Esophagus muscularis mucosa (tissue), 4 donors: ENCODE data around the gene KLHL6. TPM values are rescaled to one million over a fixed set of nuclear protein-coding genes. Genes with fewer than 3 reads are reported as not detected.

Experiments
- DNase-seq: peaks from one replicate; pipeline ENCODE4 v3.0.0-alpha.2; 2017; ENCODE audit errors: extremely low spot score
- H3K27ac ChIP-seq, 4 donors: fragments of 200-600 bp; sonication (generic); replicated peaks in 1 of 4; 1 replicate in 3 of 4; 2 replicates in 1 of 4; pipeline ENCODE4 v1.5.1; 2016 to 2019; ENCODE audit warnings: mild to moderate bottlenecking in 1 of 4
- H3K27me3 ChIP-seq, 4 donors: fragments of 200-600 bp; sonication (generic); one replicate each; pipeline versions ENCODE4 v1.5.1 to v1.6.0; 2016 to 2019
- H3K36me3 ChIP-seq, 4 donors: fragments of 200-600 bp; sonication (generic); one replicate each; pipeline ENCODE4 v1.5.1; 2016 to 2019
- H3K4me1 ChIP-seq, 4 donors: fragments of 200-600 bp; sonication (generic); one replicate each; pipeline ENCODE4 v1.5.1; 2016 to 2019
- H3K4me3 ChIP-seq, 4 donors: fragments of 200-600 bp; sonication (generic); 1 replicate in 2 of 4; 2 replicates in 2 of 4; pipeline ENCODE4 v1.5.1; 2016 to 2019; ENCODE audit warnings: mild to moderate bottlenecking in 4 of 4, moderate library complexity in 1 of 4
- H3K9me3 ChIP-seq, 4 donors: fragments of 200-600 bp; sonication (generic); 1 replicate in 3 of 4; 2 replicates in 1 of 4; pipeline ENCODE4 v1.5.1; 2016 to 2019
- EP300 ChIP-seq: sonication (generic); formaldehyde crosslinking; IDR thresholded peaks from one replicate; pipeline ENCODE4 v1.6.1; 2017; ENCODE audit warnings: antibody characterized with exemption
- POLR2A ChIP-seq: fragments of 450-650 bp; IDR thresholded peaks from one replicate; pipeline ENCODE4 v1.6.1; 2017; ENCODE audit warnings: antibody characterized with exemption, moderate library complexity, mild to moderate bottlenecking, low read depth
- POLR2AphosphoS5 ChIP-seq, 2 donors: sonication (generic); formaldehyde crosslinking; IDR thresholded peaks; one replicate each; pipeline ENCODE4 v1.6.1; 2017; ENCODE audit warnings: antibody characterized with exemption in 2 of 2
- WGBS: methylation state at CpG from one replicate; pipeline ENCODE4 v1.1.5; 2018; 5-methylcytosine and 5-hydroxymethylcytosine counted together
- intact Hi-C: fragments of 100-400 bp; cut with DNase I; formaldehyde crosslinking; loops from one replicate; pipeline ENCODE4 v1.15.1; 2023
- total RNA-seq, 4 donors: library from RNA; depleted of rRNA; stranded (reverse); fragments of >200 nt; gene quantifications; one replicate each; pipeline versions ENCODE4 v1.1.0 to v1.2.1, GENCODE V29; 2016
- TF ChIP-seq, protein P1 (sequence below), 3 experiments: fragments of 200-600 bp in 2 of 3; fragments of 450-650 bp in 1 of 3; sonication (generic) in 2 of 3; IDR thresholded peaks; one replicate each; pipeline ENCODE4 v1.5.1; 2017 to 2019; ENCODE audit warnings: antibody characterized with exemption in 3 of 3, mild to moderate bottlenecking in 2 of 3, moderate library complexity in 1 of 3

KLHL6 gene
- total RNA-seq, 4 donors from 2014 or later: 0.71 to 4.1 (median 1.3) TPM

DNA sequence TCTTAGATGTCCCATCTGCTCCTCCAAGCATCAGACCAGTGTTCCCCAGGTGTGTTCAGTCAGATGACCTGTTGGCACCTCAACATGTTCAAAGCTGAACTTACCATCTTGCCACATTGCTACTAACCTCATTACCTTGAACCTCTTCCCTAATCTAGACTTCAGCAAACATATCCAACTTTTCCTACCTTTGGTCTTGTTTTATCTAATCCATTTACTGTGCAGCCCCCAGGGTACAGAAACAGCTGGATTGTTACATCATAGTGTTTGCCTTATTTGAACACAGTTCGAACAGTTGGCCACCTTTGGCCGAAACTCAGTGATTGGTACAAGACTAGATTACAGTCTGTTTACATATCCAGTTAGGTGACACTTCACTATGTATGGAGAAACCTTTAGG, 91.0 kb downstream of the KLHL6 start:
- 76% methylated on average over 2 of the region's 2 CpGs for WGBS
- Histone ChIP-seq H3K27me3 (peaks cover 0 to 4% (median 0%) of the 10 kb centered on the region in 4 donors), H3K27ac (no peak overlapping the region), H3K4me3 (no peak overlapping the region), H3K4me1 (peaks cover 0 to 5% (median 1%) of the 10 kb centered on the region in 4 donors), H3K36me3 (no peaks in the 10 kb centered on the region), H3K9me3 (no peaks in the 10 kb centered on the region)
- intact Hi-C loops: no loop called here
- no peak for TF ChIP-seq POLR2A
- no peak for TF ChIP-seq EP300
- no peak for TF ChIP-seq POLR2AphosphoS5 (IDR thresholded peaks at IDR 0.05)
- TF ChIP-seq, protein P1, sequence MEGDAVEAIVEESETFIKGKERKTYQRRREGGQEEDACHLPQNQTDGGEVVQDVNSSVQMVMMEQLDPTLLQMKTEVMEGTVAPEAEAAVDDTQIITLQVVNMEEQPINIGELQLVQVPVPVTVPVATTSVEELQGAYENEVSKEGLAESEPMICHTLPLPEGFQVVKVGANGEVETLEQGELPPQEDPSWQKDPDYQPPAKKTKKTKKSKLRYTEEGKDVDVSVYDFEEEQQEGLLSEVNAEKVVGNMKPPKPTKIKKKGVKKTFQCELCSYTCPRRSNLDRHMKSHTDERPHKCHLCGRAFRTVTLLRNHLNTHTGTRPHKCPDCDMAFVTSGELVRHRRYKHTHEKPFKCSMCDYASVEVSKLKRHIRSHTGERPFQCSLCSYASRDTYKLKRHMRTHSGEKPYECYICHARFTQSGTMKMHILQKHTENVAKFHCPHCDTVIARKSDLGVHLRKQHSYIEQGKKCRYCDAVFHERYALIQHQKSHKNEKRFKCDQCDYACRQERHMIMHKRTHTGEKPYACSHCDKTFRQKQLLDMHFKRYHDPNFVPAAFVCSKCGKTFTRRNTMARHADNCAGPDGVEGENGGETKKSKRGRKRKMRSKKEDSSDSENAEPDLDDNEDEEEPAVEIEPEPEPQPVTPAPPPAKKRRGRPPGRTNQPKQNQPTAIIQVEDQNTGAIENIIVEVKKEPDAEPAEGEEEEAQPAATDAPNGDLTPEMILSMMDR (IDR thresholded peaks at IDR 0.05): no peak
- no peak for DNase-seq

GRCh38 chr3:183460081-183461055, 95.1 kb downstream of the KLHL6 start:
- Histone ChIP-seq H3K27me3 (peaks cover 0 to 4% (median 0%) of the 10 kb centered on the region in 4 donors), H3K36me3 (peaks cover 0 to 11% (median 5%) of the 10 kb centered on the region in 4 donors), H3K4me3 (no peak overlapping the region), H3K27ac (no peak overlapping the region), H3K9me3 (no peaks in the 10 kb centered on the region), H3K4me1 (no peaks in the 10 kb centered on the region)
- intact Hi-C loops: no loop called here
- 80% methylated on average over 7 of the region's 7 CpGs for WGBS
- DNase-seq: no peak
- TF ChIP-seq POLR2A: no peak
- TF ChIP-seq POLR2AphosphoS5 (IDR thresholded peaks at IDR 0.05): no peak
- TF ChIP-seq EP300: no peak
- TF ChIP-seq, protein P1 (IDR thresholded peaks at IDR 0.05): no peak

DNA sequence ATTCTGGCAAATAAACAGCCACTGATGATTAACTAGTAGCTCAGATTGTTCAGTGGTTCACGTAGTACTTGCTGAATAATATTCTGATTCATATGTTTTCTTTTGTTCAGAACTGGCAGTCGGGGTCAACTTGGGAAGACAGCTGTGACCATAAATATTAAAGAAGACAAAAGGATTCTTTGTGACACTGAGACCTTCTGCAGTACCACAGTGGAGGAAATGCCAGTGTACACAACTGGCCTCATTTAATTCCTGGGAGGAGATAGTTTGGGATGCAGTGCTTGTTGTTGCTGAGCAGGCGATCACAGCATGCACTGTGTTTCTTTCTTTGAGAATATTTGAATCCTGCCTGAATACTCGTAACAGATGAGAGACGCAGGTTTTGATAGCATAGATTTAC, 100.4 kb downstream of the KLHL6 start:
- Histone ChIP-seq H3K36me3 (peaks cover 0 to 34% (median 22%) of the 10 kb centered on the region in 4 donors), H3K9me3 (no peaks in the 10 kb centered on the region), H3K4me3 (no peak overlapping the region), H3K27me3 (no peaks in the 10 kb centered on the region), H3K4me1 (peaks cover 0 to 6% (median 1%) of the 10 kb centered on the region in 4 donors), H3K27ac (no peak overlapping the region)
- WGBS: 79% methylated on average over 5 of the region's 5 CpGs
- intact Hi-C loops: no loop called here
- TF ChIP-seq POLR2A: no peak
- TF ChIP-seq, protein P1 (IDR thresholded peaks at IDR 0.05): no peak
- no peak for TF ChIP-seq EP300
- TF ChIP-seq POLR2AphosphoS5 (IDR thresholded peaks at IDR 0.05): no peak
- DNase-seq: no peak

DNA sequence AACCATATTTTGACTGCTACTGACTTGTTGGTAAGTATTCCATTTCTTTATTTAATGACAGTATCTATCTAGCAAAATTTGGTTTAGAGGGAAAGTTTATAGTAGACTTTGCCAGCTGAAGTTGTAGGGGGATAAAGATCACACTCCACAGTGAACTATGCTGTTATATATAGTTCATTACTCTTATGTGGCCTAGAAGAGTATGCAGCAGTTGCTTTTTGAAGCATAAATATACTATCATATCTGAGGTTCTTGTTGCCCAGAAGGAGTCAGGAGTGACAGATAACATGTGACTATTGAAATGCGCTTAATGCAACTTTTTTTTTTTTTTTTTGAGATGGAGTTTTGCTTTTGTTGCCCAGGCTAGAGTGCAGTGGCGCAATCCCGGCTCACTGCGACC, 101.4 kb downstream of the KLHL6 start:
- 94% methylated on average over 4 of the region's 4 CpGs for WGBS
- H3K36me3 ChIP-seq: peaks cover 0 to 34% (median 22%) of the 10 kb centered on the region in 4 donors
- intact Hi-C loops: no loop called here

More for the DNA sequence above, 101.4 kb downstream of the KLHL6 start:
- no peak for TF ChIP-seq POLR2A
- no peak for TF ChIP-seq EP300
- TF ChIP-seq, protein P1 (IDR thresholded peaks at IDR 0.05): no peak
- no peak for TF ChIP-seq POLR2AphosphoS5 (IDR thresholded peaks at IDR 0.05)
- no peak for DNase-seq
- peaks cover 8 to 17% (median 11%) of the 10 kb centered on the region in 4 donors for H3K4me1 ChIP-seq
- no peak overlapping the region for H3K4me3 ChIP-seq
- no peaks in the 10 kb centered on the region for H3K27me3 ChIP-seq
- no peak overlapping the region for H3K27ac ChIP-seq
- H3K9me3 ChIP-seq: no peaks in the 10 kb centered on the region
